Uterus (tissue), 2 donors: ENCODE results near the gene CCT7.

Source experiments
- CTCF ChIP-seq, 4 experiments: fragments of 200-600 bp in 2 of 4; fragments of 450-650 bp in 2 of 4; sonication (generic) in 2 of 4; IDR thresholded peaks; one replicate each; pipeline ENCODE4 v1.5.1; 2016 to 2019; ENCODE audit warnings: antibody characterized with exemption in 4 of 4, mild to moderate bottlenecking in 2 of 4, moderate library complexity in 1 of 4
- POLR2A ChIP-seq, 2 donors: fragments of 450-650 bp; IDR thresholded peaks; one replicate each; pipeline ENCODE4 v1.6.1; 2016; ENCODE audit warnings: antibody characterized with exemption in 2 of 2, mild to moderate bottlenecking in 1 of 2, moderate library complexity in 1 of 2

- TF ChIP-seq CTCF (IDR thresholded peaks at IDR 0.05): no peak
- TF ChIP-seq POLR2A (IDR thresholded peaks at IDR 0.05): no peak
Observed at GRCh38 chr2:73286134-73286655, 52.1 kb downstream of the CCT7 start.
